ENCODE data around the gene DDT.

GRCh38 chr22:24009227-24010017 lies 35.2 kb upstream of the DDT start:
- TF ChIP-seq POLR2A (IDR thresholded peaks at IDR 0.05; ENCODE audit: low read length) (no peak), GATA1 (IDR thresholded peaks at IDR 0.05; ENCODE audit: low read depth, low read length) (no peak)
